ENCODE results near the gene MYCBP2.
A peak's percentile ranks its signal among the peaks of the same experiment; 100 is the strongest.

The MYCBP2 gene

DNA sequence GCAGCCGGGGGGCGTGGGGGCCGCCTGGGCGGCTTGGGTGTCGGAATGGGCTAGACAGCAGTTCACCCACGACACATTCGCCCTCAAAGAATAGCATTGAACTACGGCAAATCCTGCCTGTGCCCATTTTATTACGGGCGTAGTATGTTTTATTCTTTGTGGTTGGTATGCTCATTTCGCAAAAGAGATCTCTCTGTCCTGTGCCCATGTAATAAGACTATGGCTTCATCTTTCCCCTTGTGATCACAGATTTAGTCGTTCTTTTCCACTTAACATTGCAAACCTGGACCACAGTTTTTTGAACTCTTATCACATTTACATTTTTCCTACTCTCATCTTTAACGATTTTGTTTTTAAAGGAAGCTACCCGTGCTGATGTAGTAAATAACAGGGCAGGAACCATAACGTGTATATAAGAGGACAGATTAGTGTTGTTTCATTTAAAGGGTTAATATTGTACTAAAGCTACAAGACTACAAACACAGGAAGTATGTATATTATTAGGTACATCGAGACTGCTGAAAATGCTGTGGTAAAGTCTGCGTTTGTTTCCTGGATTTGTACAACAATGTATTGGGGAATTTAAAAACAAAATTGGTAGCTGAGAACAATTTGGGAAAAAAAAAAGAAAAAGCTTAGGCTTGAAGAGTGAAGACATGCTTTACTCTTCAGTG, 3.2 kb upstream of the MYCBP2 start:
- TF ChIP-seq, protein P1, sequence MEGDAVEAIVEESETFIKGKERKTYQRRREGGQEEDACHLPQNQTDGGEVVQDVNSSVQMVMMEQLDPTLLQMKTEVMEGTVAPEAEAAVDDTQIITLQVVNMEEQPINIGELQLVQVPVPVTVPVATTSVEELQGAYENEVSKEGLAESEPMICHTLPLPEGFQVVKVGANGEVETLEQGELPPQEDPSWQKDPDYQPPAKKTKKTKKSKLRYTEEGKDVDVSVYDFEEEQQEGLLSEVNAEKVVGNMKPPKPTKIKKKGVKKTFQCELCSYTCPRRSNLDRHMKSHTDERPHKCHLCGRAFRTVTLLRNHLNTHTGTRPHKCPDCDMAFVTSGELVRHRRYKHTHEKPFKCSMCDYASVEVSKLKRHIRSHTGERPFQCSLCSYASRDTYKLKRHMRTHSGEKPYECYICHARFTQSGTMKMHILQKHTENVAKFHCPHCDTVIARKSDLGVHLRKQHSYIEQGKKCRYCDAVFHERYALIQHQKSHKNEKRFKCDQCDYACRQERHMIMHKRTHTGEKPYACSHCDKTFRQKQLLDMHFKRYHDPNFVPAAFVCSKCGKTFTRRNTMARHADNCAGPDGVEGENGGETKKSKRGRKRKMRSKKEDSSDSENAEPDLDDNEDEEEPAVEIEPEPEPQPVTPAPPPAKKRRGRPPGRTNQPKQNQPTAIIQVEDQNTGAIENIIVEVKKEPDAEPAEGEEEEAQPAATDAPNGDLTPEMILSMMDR (IDR thresholded peaks at IDR 0.05; ENCODE audit: insufficient read depth, low read length, poor library complexity, severe bottlenecking), result no peak
- TF ChIP-seq EZH2phosphoT487 (conservative IDR thresholded peaks at IDR 0.05; ENCODE audit: low read length), result no peak
- Histone ChIP-seq H3K27ac (ENCODE audit: low read depth, low read length) (peak overlapping the region; percentile 99), H3K27me3 (ENCODE audit: low read length) (no peaks in the 10 kb centered on the region), H3K4me2 (ENCODE audit: low read depth, low read length, poor library complexity, severe bottlenecking) (peak overlapping the region; percentile 90), H3F3A (ENCODE audit: insufficient read depth) (peaks cover 37% of the 10 kb centered on the region), H3K9ac (ENCODE audit: low read length) (peak overlapping the region; percentile 94), H3K4me3 (ENCODE audit: insufficient read depth, low read length, poor library complexity, severe bottlenecking) (peak overlapping the region; percentile 55), H4K20me1 (ENCODE audit: low read depth, low read length) (peaks cover 2% of the 10 kb centered on the region; the same call in 1 of the 2 replicates), H3K36me3 (ENCODE audit: low read length) (no peaks in the 10 kb centered on the region), H3K79me2 (ENCODE audit: insufficient read depth, low read length) (peaks cover 18% of the 10 kb centered on the region), H3K9me2 (replicated peaks; ENCODE audit: insufficient read depth, low read length) (no peaks in the 10 kb centered on the region), H2AFZ (ENCODE audit: low read depth, low read length, severe bottlenecking) (peak overlapping the region; percentile 28), H3K9me3 (ENCODE audit: insufficient read depth, low read length) (no peaks in the 10 kb centered on the region)

DNA sequence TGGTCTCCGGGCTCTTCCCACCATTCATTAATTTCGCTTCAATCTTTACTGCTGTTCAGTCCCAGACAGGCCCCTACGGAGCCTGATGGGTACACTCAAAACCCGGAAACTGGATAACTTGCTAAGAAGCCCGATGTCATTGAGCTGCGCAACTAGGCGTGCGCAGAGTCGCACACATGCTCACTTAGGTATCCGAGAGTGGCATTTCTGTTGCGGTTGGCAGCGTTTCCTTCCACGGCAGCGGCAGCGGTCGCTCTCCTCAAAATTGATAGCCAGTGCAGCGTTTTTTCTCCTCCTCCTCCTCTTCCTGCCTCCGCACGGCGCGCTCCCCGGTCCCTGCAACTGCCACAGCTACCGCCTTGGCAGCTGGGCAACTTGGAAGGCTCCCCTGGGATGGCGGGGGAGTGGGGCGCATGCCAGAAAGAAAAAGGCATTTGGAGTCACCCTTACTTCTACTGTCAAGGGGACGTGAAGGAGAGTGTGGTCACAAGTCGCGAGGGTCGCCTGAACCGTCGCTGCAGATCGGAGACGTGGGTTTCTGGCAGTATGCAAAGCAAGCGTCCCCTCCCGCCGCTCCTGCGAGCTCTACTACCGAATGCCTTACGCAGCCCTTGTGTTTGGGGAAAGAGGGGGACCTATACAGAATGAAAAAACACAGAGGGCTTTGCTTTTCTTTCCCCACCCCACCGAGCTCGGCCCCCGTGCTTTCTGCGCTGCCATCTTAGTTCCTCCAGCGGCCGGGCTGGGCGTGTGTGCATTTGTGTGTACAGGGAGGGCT, 2.4 kb upstream of the MYCBP2 start:
- Histone ChIP-seq H3F3A (ENCODE audit: insufficient read depth) (peaks cover 37% of the 10 kb centered on the region), H3K9me3 (ENCODE audit: insufficient read depth, low read length) (no peaks in the 10 kb centered on the region), H3K9ac (ENCODE audit: low read length) (peak overlapping the region; percentile 94), H3K4me3 (ENCODE audit: insufficient read depth, low read length, poor library complexity, severe bottlenecking) (peak overlapping the region; percentile 55), H3K27ac (ENCODE audit: low read depth, low read length) (peak overlapping the region; percentile 99), H3K36me3 (ENCODE audit: low read length) (no peaks in the 10 kb centered on the region; the same call in 1 of the 2 replicates), H3K79me2 (ENCODE audit: insufficient read depth, low read length) (peaks cover 25% of the 10 kb centered on the region), H3K9me2 (replicated peaks; ENCODE audit: insufficient read depth, low read length) (no peaks in the 10 kb centered on the region), H2AFZ (ENCODE audit: low read depth, low read length, severe bottlenecking) (peak overlapping the region; percentile 28), H3K4me2 (ENCODE audit: low read depth, low read length, poor library complexity, severe bottlenecking) (peak overlapping the region; percentile 90), H4K20me1 (ENCODE audit: low read depth, low read length) (peaks cover 10% of the 10 kb centered on the region), H3K27me3 (ENCODE audit: low read length) (no peaks in the 10 kb centered on the region)
- TF ChIP-seq, protein P1 (IDR thresholded peaks at IDR 0.05; ENCODE audit: insufficient read depth, low read length, poor library complexity, severe bottlenecking), result no peak
- no peak for TF ChIP-seq EZH2phosphoT487 (conservative IDR thresholded peaks at IDR 0.05; ENCODE audit: low read length)

DNA sequence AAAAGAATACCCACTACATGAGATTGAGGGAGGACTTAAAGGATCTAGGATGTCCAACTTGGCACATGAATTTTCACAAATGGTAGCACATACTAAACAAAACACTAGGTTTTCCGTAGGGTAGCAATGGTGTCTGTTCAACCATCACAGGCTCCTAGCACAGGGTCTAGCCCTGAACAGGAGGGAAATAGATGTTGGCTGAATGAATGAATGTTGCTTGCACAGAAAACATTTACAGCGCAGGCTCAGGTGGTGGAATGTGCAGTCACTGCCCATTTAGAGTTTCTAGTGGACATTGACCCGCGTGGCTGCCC, 1.9 kb upstream of the MYCBP2 start:
- no peaks in the 10 kb centered on the region for H3K9me2 ChIP-seq (replicated peaks; ENCODE audit: insufficient read depth, low read length)
- TF ChIP-seq, protein P1 (IDR thresholded peaks at IDR 0.05; ENCODE audit: insufficient read depth, low read length, poor library complexity, severe bottlenecking), result no peak
- TF ChIP-seq EZH2phosphoT487 (conservative IDR thresholded peaks at IDR 0.05; ENCODE audit: low read length), result no peak
- H3F3A ChIP-seq (ENCODE audit: insufficient read depth), result peaks cover 37% of the 10 kb centered on the region
- H3K79me2 ChIP-seq (ENCODE audit: insufficient read depth, low read length), result peaks cover 30% of the 10 kb centered on the region
- no peaks in the 10 kb centered on the region for H3K27me3 ChIP-seq (ENCODE audit: low read length)
- no peaks in the 10 kb centered on the region; the same call in 1 of the 2 replicates for H3K36me3 ChIP-seq (ENCODE audit: low read length)
- H3K9ac ChIP-seq (ENCODE audit: low read length), result peak overlapping the region; percentile 94
- no peaks in the 10 kb centered on the region for H3K9me3 ChIP-seq (ENCODE audit: insufficient read depth, low read length)
- peaks cover 15% of the 10 kb centered on the region for H4K20me1 ChIP-seq (ENCODE audit: low read depth, low read length)
- peak overlapping the region; percentile 45 for H3K4me3 ChIP-seq (ENCODE audit: insufficient read depth, low read length, poor library complexity, severe bottlenecking)
- H3K27ac ChIP-seq (ENCODE audit: low read depth, low read length), result peak overlapping the region; percentile 99
- H3K4me2 ChIP-seq (ENCODE audit: low read depth, low read length, poor library complexity, severe bottlenecking), result peak overlapping the region; percentile 90
- H2AFZ ChIP-seq (ENCODE audit: low read depth, low read length, severe bottlenecking), result peak overlapping the region; percentile 65
